HCT116 (cell line): ENCODE measurements around the gene C1orf105. TPM values are rescaled to one million over a fixed set of nuclear protein-coding genes. Genes with fewer than 3 reads are reported as not detected.

ENCODE experiments used
- ATAC-seq: fragments of 200-7000 bp; cut with Tn5 transposase; 2 replicates; pipeline ENCODE4 v1.9.1; 2020; ENCODE audit warnings: mild to moderate bottlenecking, moderate library complexity
- BruUV-seq: library from RNA; stranded (reverse); fragments of 400-500 nt; replicated peaks from 2 replicates; lab custom pipeline; 2021; lab: Mats Ljungman, UMichigan
- CTCF ChIA-PET: fragments of 300-600 bp; sonication (Branson Sonifier 250); formaldehyde crosslinking; loops from one replicate; lab custom pipeline; 2021; ENCODE audit warnings: antibody characterized with exemption; lab: Charles Lee
- POLR2A ChIA-PET: fragments of 300-600, 350-600 bp; sonication (Branson Sonifier 250); formaldehyde crosslinking; loops from one replicate; lab custom pipeline; 2021; ENCODE audit warnings: antibody characterized with exemption; lab: Charles Lee
- RAD21 ChIA-PET, 2 experiments: fragments of 300-600 bp; sonication (Branson Sonifier 250); formaldehyde crosslinking; loops; one replicate each; lab custom pipeline; 2023; ENCODE audit warnings: low total read pairs in 2 of 2; ENCODE audit not compliant: uncharacterized antibody in 2 of 2, unreplicated experiment in 2 of 2, low non-redundant PET in 1 of 2; lab: Charles Lee
- DNase-seq: peaks from one replicate; pipeline ENCODE4 v3.0.0-alpha.2; 2010; ENCODE audit warnings: low read depth, low spot score
- H2AFZ ChIP-seq: fragments of 200-600 bp; shearing (Covaris generic), sonication (generic); 2 replicates; pipeline ENCODE4 v1.6.1; 2017; ENCODE audit warnings: low read depth, mixed run types, mixed read lengths, antibody characterized with exemption, low read length; ENCODE audit not compliant: poor library complexity, severe bottlenecking
- H3K27ac ChIP-seq: 2 replicates; pipeline ENCODE4 v1.5.1; 2012; ENCODE audit warnings: low read depth, low read length
- H3K27me3 ChIP-seq: fragments of 200-600 bp; sonication (generic); 2 replicates; pipeline ENCODE4 v1.6.1; 2016; ENCODE audit warnings: mixed run types, low read length, mixed read lengths; ENCODE audit not compliant: insufficient read depth
- H3K36me3 ChIP-seq, 2 experiments: fragments of 200-500 bp in 1 of 2; fragments of 200-600 bp in 1 of 2; sonication (Bioruptor generic) in 1 of 2; sonication (generic) in 1 of 2; 2 replicates each; pipeline versions ENCODE4 v1.5.1 to v1.6.1; 2014 to 2016; ENCODE audit warnings: low read length in 2 of 2, inconsistent platforms in 1 of 2, mixed read lengths in 1 of 2, mixed run types in 1 of 2; ENCODE audit not compliant: insufficient read depth in 2 of 2, control insufficient read depth in 1 of 2
- H3K4me1 ChIP-seq, 2 experiments: fragments of 200-600 bp in 1 of 2; sonication (generic) in 1 of 2; 2 replicates each; pipeline versions ENCODE4 v1.5.1 to v1.6.1; 2012 to 2017; ENCODE audit warnings: low read length in 2 of 2, inconsistent platforms in 1 of 2, mild to moderate bottlenecking in 1 of 2, mixed read lengths in 1 of 2, mixed run types in 1 of 2, moderate library complexity in 1 of 2; ENCODE audit not compliant: insufficient read depth in 2 of 2, control insufficient read depth in 1 of 2
- H3K4me2 ChIP-seq: fragments of 200-600 bp; sonication (generic); 2 replicates; pipeline ENCODE4 v1.6.1; 2017; ENCODE audit warnings: mixed run types, low read length, mixed read lengths
- H3K4me3 ChIP-seq, 2 experiments: fragments of 200-600 bp in 1 of 2; sonication (generic) in 1 of 2; replicated peaks in 1 of 2; 2 replicates each; pipeline ENCODE4 v1.5.1; 2011 to 2016; ENCODE audit warnings: low read length in 2 of 2, control low read depth in 1 of 2, low read depth in 1 of 2, mild to moderate bottlenecking in 1 of 2, mixed read lengths in 1 of 2, mixed run types in 1 of 2
- H3K79me2 ChIP-seq: fragments of 200-600 bp; sonication (generic); 2 replicates; pipeline ENCODE4 v1.6.1; 2017; ENCODE audit warnings: mild to moderate bottlenecking, mixed run types, low read length, moderate library complexity, mixed read lengths; ENCODE audit not compliant: insufficient read depth
- H3K9ac ChIP-seq: fragments of 200-600 bp; sonication (generic); 2 replicates; pipeline ENCODE4 v1.6.1; 2016; ENCODE audit warnings: low read length, mixed read lengths
- H3K9me2 ChIP-seq: fragments of 200-600 bp; sonication (generic), shearing (Covaris generic); 2 replicates; pipeline ENCODE4 v1.6.1; 2017; ENCODE audit warnings: mixed run types, mild to moderate bottlenecking, moderate library complexity; ENCODE audit not compliant: insufficient read depth
- H3K9me3 ChIP-seq, 2 experiments: fragments of 200-500 bp in 1 of 2; fragments of 200-600 bp in 1 of 2; sonication (Bioruptor generic) in 1 of 2; sonication (generic) in 1 of 2; 2 replicates each; pipeline ENCODE4 v1.6.1; 2014 to 2017; ENCODE audit warnings: low read length in 2 of 2, mixed read lengths in 2 of 2, inconsistent platforms in 1 of 2, low read depth in 1 of 2, mild to moderate bottlenecking in 1 of 2, mixed run types in 1 of 2, moderate library complexity in 1 of 2; ENCODE audit not compliant: control insufficient read depth in 1 of 2, insufficient read depth in 1 of 2
- H4K20me1 ChIP-seq: fragments of 200-600 bp; sonication (generic), shearing (Covaris generic); 2 replicates; pipeline ENCODE4 v1.6.1; 2017; ENCODE audit warnings: mixed run types, mild to moderate bottlenecking, moderate library complexity; ENCODE audit not compliant: insufficient read depth
- CBX3 ChIP-seq: IDR thresholded peaks from 2 replicates; pipeline ENCODE4 v1.6.1; 2012; ENCODE audit warnings: low read depth
- CEBPB ChIP-seq: IDR thresholded peaks from 2 replicates; pipeline ENCODE4 v1.6.1; 2012; ENCODE audit warnings: low read depth
- EZH2 ChIP-seq: fragments of 200-600 bp; sonication (generic); IDR thresholded peaks from 2 replicates; pipeline ENCODE4 v1.6.1; 2017; ENCODE audit warnings: antibody characterized with exemption, mixed run types
- MAX ChIP-seq: IDR thresholded peaks from 2 replicates; pipeline ENCODE4 v1.6.1; 2012
- RAD21 ChIP-seq: IDR thresholded peaks from 2 replicates; pipeline ENCODE4 v1.6.1; 2012; ENCODE audit warnings: low read depth, mild to moderate bottlenecking
- REST ChIP-seq: IDR thresholded peaks from 2 replicates; pipeline ENCODE4 v1.6.1; 2012; ENCODE audit warnings: low read depth
- ZBTB33 ChIP-seq: IDR thresholded peaks from 2 replicates; pipeline ENCODE4 v1.6.1; 2011; ENCODE audit warnings: mild to moderate bottlenecking, low read length, moderate library complexity; ENCODE audit not compliant: insufficient replicate concordance; ENCODE audit errors: extremely low read depth
- intact Hi-C: fragments of 100-400 bp; cut with micrococcal nuclease; formaldehyde crosslinking; loops from 2 replicates; pipeline ENCODE4 v1.10.0; 2022
- total RNA-seq: library from RNA; stranded (reverse); gene quantifications from one replicate; pipeline ENCODE4 v1.2.1, GENCODE V29; 2021; ENCODE audit not compliant: unreplicated experiment

C1orf105 gene
- total RNA-seq, 1 experiment from 2014 or later = not detected

GRCh38 chr1:172416496-172417035 lies 3.9 kb upstream of the C1orf105 start (continued):
- TF ChIP-seq REST = no peak
- no peak for TF ChIP-seq MAX
- no peak for TF ChIP-seq CBX3
- no peak for TF ChIP-seq RAD21
- TF ChIP-seq CEBPB = no peak

GRCh38 chr1:172417557-172417956 lies 2.9 kb upstream of the C1orf105 start:
- TF ChIP-seq ZBTB33 (no peak), MAX (no peak), EZH2 (no peak)
- ChIA-PET POLR2A (no interaction called here), CTCF (interaction anchor here (0.8 to 1.2 kb wide), 2 partner anchors 18 to 25 kb away, joined by 3 read pairs; no protein-coding TSS in a partner anchor), RAD21 (no interaction called here)
- peak; percentile 59; the same call in 1 of the 2 replicates for ATAC-seq
- DNase-seq = no peak
- intact Hi-C loops = no loop called here
- Histone ChIP-seq H3K79me2 (no peaks in the 10 kb centered on the region), H3K4me2 (peak overlapping the region; percentile 30), H2AFZ (no peak overlapping the region), H3K27me3 (no peaks in the 10 kb centered on the region), H3K27ac (no peak overlapping the region), H3K9me3 (no peaks in the 10 kb centered on the region), H3K36me3 (no peaks in the 10 kb centered on the region), H4K20me1 (no peaks in the 10 kb centered on the region), H3K4me1 (peaks cover 0 to 16% of the 10 kb centered on the region in 2 experiments; a peak in 2 of 4 replicates), H3K9ac (no peak overlapping the region), H3K4me3 (no peak overlapping the region), H3K9me2 (no peaks in the 10 kb centered on the region)
- BruUV-seq = no TSS peak
